Mesenchymal stem cell (in vitro differentiated cells and primary cell): ENCODE results near the gene SLC8A1.
A peak's percentile ranks its signal among the peaks of the same experiment; 100 is the strongest.

Source experiments
- DNase-seq: peaks from one replicate; pipeline ENCODE4 v3.0.0-alpha.2; 2013
- H2AFZ ChIP-seq: one replicate; pipeline ENCODE4 v1.6.1; 2013; ENCODE audit warnings: low read depth, mild to moderate bottlenecking, control low read depth, inconsistent platforms, low read length, moderate library complexity
- H2AK5ac ChIP-seq: 2 replicates; pipeline ENCODE4 v1.6.1; 2013; ENCODE audit warnings: low read length, moderate library complexity, mild to moderate bottlenecking, inconsistent platforms; ENCODE audit not compliant: severe bottlenecking
- H2BK120ac ChIP-seq: one replicate; pipeline ENCODE4 v1.6.1; 2013; ENCODE audit warnings: low read depth, mild to moderate bottlenecking, inconsistent platforms, low read length, moderate library complexity
- H2BK12ac ChIP-seq, 2 experiments: one replicate each; pipeline ENCODE4 v1.6.1; 2013; ENCODE audit warnings: inconsistent platforms in 2 of 2, low read length in 2 of 2, mild to moderate bottlenecking in 2 of 2, moderate library complexity in 2 of 2, control low read depth in 1 of 2
- H2BK15ac ChIP-seq: one replicate; pipeline ENCODE4 v1.6.1; 2013; ENCODE audit warnings: mild to moderate bottlenecking, low read depth, inconsistent platforms; ENCODE audit not compliant: poor library complexity, severe bottlenecking
- H2BK5ac ChIP-seq: 2 replicates; pipeline ENCODE4 v1.6.1; 2013; ENCODE audit warnings: low read depth, mild to moderate bottlenecking, low read length, control low read depth, inconsistent platforms; ENCODE audit not compliant: poor library complexity, severe bottlenecking
- H3K14ac ChIP-seq, 2 experiments: one replicate each; pipeline ENCODE4 v1.6.1; 2013; ENCODE audit warnings: inconsistent platforms in 2 of 2, low read length in 2 of 2, control low read depth in 1 of 2, mild to moderate bottlenecking in 1 of 2, moderate library complexity in 1 of 2
- H3K18ac ChIP-seq, 2 experiments: one replicate each; pipeline ENCODE4 v1.6.1; 2013; ENCODE audit warnings: inconsistent platforms in 2 of 2, low read length in 2 of 2, control low read depth in 1 of 2, low read depth in 1 of 2, mild to moderate bottlenecking in 1 of 2
- H3K23ac ChIP-seq, 2 experiments: one replicate each; pipeline ENCODE4 v1.6.1; 2013; ENCODE audit warnings: inconsistent platforms in 2 of 2, low read length in 2 of 2, mild to moderate bottlenecking in 2 of 2, moderate library complexity in 2 of 2, control low read depth in 1 of 2
- H3K27ac ChIP-seq: 2 replicates; pipeline ENCODE4 v1.5.1; 2013; ENCODE audit warnings: mild to moderate bottlenecking, moderate library complexity, low read length, control low read depth, inconsistent platforms; ENCODE audit not compliant: poor library complexity, severe bottlenecking
- H3K27me3 ChIP-seq, 2 experiments: 2 replicates each; pipeline versions ENCODE4 v1.6.1 to v1.7.0; 2013; ENCODE audit warnings: low read length in 2 of 2, mild to moderate bottlenecking in 2 of 2, moderate library complexity in 2 of 2, control low read depth in 1 of 2, inconsistent platforms in 1 of 2; ENCODE audit not compliant: control insufficient read depth in 1 of 2, insufficient read depth in 1 of 2
- H3K36me3 ChIP-seq, 2 experiments: 2 replicates each; pipeline versions ENCODE4 v1.6.1 to v1.7.0; 2013; ENCODE audit warnings: low read length in 2 of 2, control low read depth in 1 of 2, inconsistent platforms in 1 of 2, low read depth in 1 of 2, mild to moderate bottlenecking in 1 of 2; ENCODE audit not compliant: insufficient read depth in 2 of 2, control insufficient read depth in 1 of 2
- H3K4ac ChIP-seq, 2 experiments: one replicate each; pipeline ENCODE4 v1.6.1; 2013; ENCODE audit warnings: inconsistent platforms in 2 of 2, low read length in 2 of 2, mild to moderate bottlenecking in 2 of 2, moderate library complexity in 2 of 2, control low read depth in 1 of 2, low read depth in 1 of 2
- H3K4me1 ChIP-seq: 2 replicates; pipeline ENCODE4 v1.6.1; 2013; ENCODE audit warnings: low read depth, low read length, control low read depth; ENCODE audit not compliant: control insufficient read depth, insufficient read depth
- H3K4me2 ChIP-seq: 2 replicates; pipeline ENCODE4 v1.6.1; 2013; ENCODE audit warnings: low read length, mild to moderate bottlenecking, inconsistent platforms; ENCODE audit not compliant: poor library complexity, severe bottlenecking
- H3K4me3 ChIP-seq, 2 experiments: 2 replicates each; pipeline versions ENCODE4 v1.5.1 to v1.7.0; 2013; ENCODE audit warnings: low read length in 2 of 2, mild to moderate bottlenecking in 2 of 2, control low read depth in 1 of 2, low read depth in 1 of 2; ENCODE audit not compliant: insufficient read depth in 1 of 2
- H3K79me1 ChIP-seq: replicated peaks from 2 replicates; pipeline ENCODE4 v1.6.1; 2013; ENCODE audit warnings: mild to moderate bottlenecking, control low read depth, low read length, inconsistent platforms; ENCODE audit not compliant: poor library complexity, severe bottlenecking
- H3K9ac ChIP-seq: 2 replicates; pipeline ENCODE4 v1.7.0; 2013; ENCODE audit warnings: mild to moderate bottlenecking, low read length, moderate library complexity
- H3K9me3 ChIP-seq: 2 replicates; pipeline ENCODE4 v1.7.0; 2013; ENCODE audit warnings: mild to moderate bottlenecking, low read length; ENCODE audit not compliant: control insufficient read depth
- H4K8ac ChIP-seq: one replicate; pipeline ENCODE4 v1.6.1; 2013; ENCODE audit warnings: inconsistent platforms, mild to moderate bottlenecking, low read length, moderate library complexity
- H4K91ac ChIP-seq: one replicate; pipeline ENCODE4 v1.6.1; 2013; ENCODE audit warnings: mild to moderate bottlenecking, low read length, inconsistent platforms
- WGBS: methylation state at CpG from one replicate; pipeline ENCODE4 v1.1.7; 2013; ENCODE audit warnings: mixed read lengths; 5-methylcytosine and 5-hydroxymethylcytosine counted together

Gene SLC8A1

GRCh38 chr2:40158781-40159180, 293.1 kb downstream of the SLC8A1 start:
- H3K27ac ChIP-seq: no peak overlapping the region
- no peak overlapping the region for H3K4ac ChIP-seq
- no peaks in the 10 kb centered on the region for H3K36me3 ChIP-seq
- no peaks in the 10 kb centered on the region for H3K79me1 ChIP-seq
- H3K9me3 ChIP-seq: no peaks in the 10 kb centered on the region
- H3K4me3 ChIP-seq: no peak overlapping the region
- H3K9ac ChIP-seq: no peak overlapping the region
- no peak overlapping the region for H2BK15ac ChIP-seq
- H2BK5ac ChIP-seq: no peak overlapping the region
- H2AK5ac ChIP-seq: no peak overlapping the region
- H3K4me2 ChIP-seq: no peak overlapping the region
- H4K8ac ChIP-seq: no peak overlapping the region
- H4K91ac ChIP-seq: no peak overlapping the region
- no peak overlapping the region for H2BK12ac ChIP-seq
- no peak overlapping the region for H2BK120ac ChIP-seq
- 54% methylated on average over 2 of the region's 5 CpGs for WGBS
- no peak overlapping the region for H2AFZ ChIP-seq
- H3K27me3 ChIP-seq: no peaks in the 10 kb centered on the region
- H3K18ac ChIP-seq: no peak overlapping the region
- no peak for DNase-seq
- no peak overlapping the region for H3K14ac ChIP-seq
- H3K4me1 ChIP-seq: no peaks in the 10 kb centered on the region
- no peak overlapping the region for H3K23ac ChIP-seq

GRCh38 chr2:40155728-40156127, 296.2 kb downstream of the SLC8A1 start:
- H3K27me3 ChIP-seq: no peaks in the 10 kb centered on the region
- no peak overlapping the region for H3K4me2 ChIP-seq
- H3K27ac ChIP-seq: no peak overlapping the region
- DNase-seq: peak; percentile 27
- no peak overlapping the region for H2BK15ac ChIP-seq
- no peak overlapping the region for H3K4me3 ChIP-seq
- no peak overlapping the region for H4K91ac ChIP-seq
- no peaks in the 10 kb centered on the region for H3K9me3 ChIP-seq
- no peak overlapping the region for H2BK12ac ChIP-seq
- H3K4me1 ChIP-seq: no peaks in the 10 kb centered on the region
- no peaks in the 10 kb centered on the region for H3K36me3 ChIP-seq
- H2BK5ac ChIP-seq: no peak overlapping the region
- H3K18ac ChIP-seq: no peak overlapping the region
- no peak overlapping the region for H2BK120ac ChIP-seq
- WGBS: 85% methylated on average over 2 of the region's 2 CpGs
- no peak overlapping the region for H2AFZ ChIP-seq
- H3K4ac ChIP-seq: no peak overlapping the region
- H3K23ac ChIP-seq: no peak overlapping the region
- no peaks in the 10 kb centered on the region for H3K79me1 ChIP-seq
- no peak overlapping the region for H3K9ac ChIP-seq
- H4K8ac ChIP-seq: no peak overlapping the region
- H3K14ac ChIP-seq: no peak overlapping the region
- no peak overlapping the region for H2AK5ac ChIP-seq

- no peak overlapping the region for H2BK12ac ChIP-seq
- H3K4me1 ChIP-seq: no peaks in the 10 kb centered on the region
- no peak overlapping the region for H3K14ac ChIP-seq
- no peak overlapping the region for H3K4me2 ChIP-seq
- no peak overlapping the region for H3K4me3 ChIP-seq
- no peak overlapping the region for H3K23ac ChIP-seq
- H3K36me3 ChIP-seq: no peaks in the 10 kb centered on the region
- H3K9me3 ChIP-seq: no peaks in the 10 kb centered on the region
- no peak overlapping the region for H2BK5ac ChIP-seq
- H3K9ac ChIP-seq: no peak overlapping the region
- H2AFZ ChIP-seq: no peak overlapping the region
- H2BK15ac ChIP-seq: no peak overlapping the region
- H3K27ac ChIP-seq: no peak overlapping the region
- no peak overlapping the region for H4K8ac ChIP-seq
- H3K4ac ChIP-seq: no peak overlapping the region
- H3K79me1 ChIP-seq: no peaks in the 10 kb centered on the region
- WGBS: 91% methylated on average over 4 of the region's 4 CpGs
- no peak overlapping the region for H2AK5ac ChIP-seq
- H4K91ac ChIP-seq: no peak overlapping the region
- no peak for DNase-seq
- no peak overlapping the region for H2BK120ac ChIP-seq
- no peaks in the 10 kb centered on the region for H3K27me3 ChIP-seq
- no peak overlapping the region for H3K18ac ChIP-seq
Measured at GRCh38 chr2:40150266-40150665, 301.6 kb downstream of the SLC8A1 start.

GRCh38 chr2:40148334-40148733, 303.6 kb downstream of the SLC8A1 start:
- no peaks in the 10 kb centered on the region for H3K4me1 ChIP-seq
- H4K91ac ChIP-seq: no peak overlapping the region
- no peak overlapping the region for H3K23ac ChIP-seq
- no peak overlapping the region for H2BK15ac ChIP-seq
- no peak overlapping the region for H3K18ac ChIP-seq
- H3K27ac ChIP-seq: no peak overlapping the region
- H3K27me3 ChIP-seq: no peaks in the 10 kb centered on the region
- DNase-seq: no peak
- no peaks in the 10 kb centered on the region for H3K79me1 ChIP-seq
- H3K14ac ChIP-seq: no peak overlapping the region
- no peak overlapping the region for H2AFZ ChIP-seq
- no peak overlapping the region for H2BK120ac ChIP-seq
- WGBS: 90% methylated on average over 6 of the region's 6 CpGs
- no peak overlapping the region for H2BK5ac ChIP-seq
- no peak overlapping the region for H3K9ac ChIP-seq
- no peak overlapping the region for H4K8ac ChIP-seq
- no peak overlapping the region for H2AK5ac ChIP-seq
- no peak overlapping the region for H2BK12ac ChIP-seq
- no peak overlapping the region for H3K4ac ChIP-seq
- H3K4me3 ChIP-seq: no peak overlapping the region
- no peak overlapping the region for H3K4me2 ChIP-seq
- no peaks in the 10 kb centered on the region for H3K36me3 ChIP-seq
- no peaks in the 10 kb centered on the region for H3K9me3 ChIP-seq
